ENCODE data around the gene UBE2D3.
A peak's percentile ranks its signal among the peaks of the same experiment; 100 is the strongest.

Gene UBE2D3

GRCh38 chr4:102787944-102788343 is 39.4 kb downstream of the UBE2D3 start:
- FAIRE-seq: no peak

- no peak for FAIRE-seq
Observed at GRCh38 chr4:102787096-102787881, 40.1 kb downstream of the UBE2D3 start.

GRCh38 chr4:102786279-102786678 is 41.1 kb downstream of the UBE2D3 start:
- FAIRE-seq: no peak

- FAIRE-seq: no peak
Observed at GRCh38 chr4:102783006-102783405, 44.3 kb downstream of the UBE2D3 start.

- FAIRE-seq: no peak
Observed at GRCh38 chr4:102781570-102781969, 45.8 kb downstream of the UBE2D3 start.

- FAIRE-seq: peak; percentile 99
Observed at GRCh38 chr4:102780476-102781144, 46.7 kb downstream of the UBE2D3 start.

GRCh38 chr4:102779204-102779603 is 48.1 kb downstream of the UBE2D3 start:
- FAIRE-seq: no peak

GRCh38 chr4:102778720-102779119 is 48.6 kb downstream of the UBE2D3 start:
- FAIRE-seq: no peak

GRCh38 chr4:102775805-102776204 is 51.5 kb downstream of the UBE2D3 start:
- FAIRE-seq: no peak

GRCh38 chr4:102774254-102774653 is 53.1 kb downstream of the UBE2D3 start:
- no peak for FAIRE-seq

GRCh38 chr4:102772738-102773340 is 54.5 kb downstream of the UBE2D3 start:
- FAIRE-seq: no peak

- FAIRE-seq: no peak
Observed at GRCh38 chr4:102764901-102765300, 62.5 kb downstream of the UBE2D3 start.

GRCh38 chr4:102761906-102762305 is 65.4 kb downstream of the UBE2D3 start:
- FAIRE-seq: no peak

- no peak for FAIRE-seq
Observed at GRCh38 chr4:102761296-102761701, 66.1 kb downstream of the UBE2D3 start.

GRCh38 chr4:102760645-102761295 is 66.6 kb downstream of the UBE2D3 start, which contains the start of gene MANBA:
TSS of gene MANBA (minus strand) at chr4:102760968. CDS start at chr4:102760894, 74 bp downstream.
- no peak for FAIRE-seq

- FAIRE-seq: no peak
Observed at GRCh38 chr4:102759831-102760644, 67.3 kb downstream of the UBE2D3 start.

- peak; percentile 53 for FAIRE-seq
Observed at GRCh38 chr4:102758241-102759160, 68.8 kb downstream of the UBE2D3 start.

- FAIRE-seq: no peak
Observed at GRCh38 chr4:102757681-102758080, 69.7 kb downstream of the UBE2D3 start.

- no peak for FAIRE-seq
Observed at GRCh38 chr4:102754044-102754443, 73.3 kb downstream of the UBE2D3 start.

- no peak for FAIRE-seq
Observed at GRCh38 chr4:102751941-102752340, 75.4 kb downstream of the UBE2D3 start.

All from islet of Langerhans (tissue), 1 donor.